H9 (cell line): Measurements from ENCODE around the gene OGFRL1. TPM values are rescaled to one million over a fixed set of nuclear protein-coding genes. Genes with fewer than 3 reads are reported as not detected.

Experiments
- DNase-seq: peaks from one replicate; pipeline ENCODE4 v3.0.0-alpha.2; 2017
- H2AFZ ChIP-seq: one replicate; pipeline ENCODE4 v1.6.1; 2013; ENCODE audit warnings: mild to moderate bottlenecking, low read length, control low read depth, moderate library complexity
- H2AK5ac ChIP-seq: 2 replicates; pipeline ENCODE4 v1.6.1; 2013; ENCODE audit warnings: low read length, control low read depth, mixed read lengths; ENCODE audit not compliant: insufficient read length
- H2BK120ac ChIP-seq: one replicate; pipeline ENCODE4 v1.6.1; 2013; ENCODE audit warnings: low read depth, mild to moderate bottlenecking, low read length, control low read depth, inconsistent platforms; ENCODE audit not compliant: poor library complexity, severe bottlenecking
- H2BK12ac ChIP-seq: 2 replicates; pipeline ENCODE4 v1.6.1; 2013; ENCODE audit warnings: low read length, control low read depth, mixed read lengths, low read depth; ENCODE audit not compliant: insufficient read length
- H2BK15ac ChIP-seq: 2 replicates; pipeline ENCODE4 v1.6.1; 2013; ENCODE audit warnings: low read depth, low read length, control low read depth
- H2BK20ac ChIP-seq: one replicate; pipeline ENCODE4 v1.6.1; 2013; ENCODE audit warnings: low read depth, mild to moderate bottlenecking, low read length, control low read depth, inconsistent platforms; ENCODE audit not compliant: poor library complexity, severe bottlenecking
- H2BK5ac ChIP-seq: 2 replicates; pipeline ENCODE4 v1.6.1; 2013; ENCODE audit warnings: low read length, control low read depth, mixed read lengths; ENCODE audit not compliant: insufficient read length
- H3K14ac ChIP-seq: 2 replicates; pipeline ENCODE4 v1.6.1; 2013; ENCODE audit warnings: low read length, control low read depth; ENCODE audit not compliant: insufficient read depth
- H3K18ac ChIP-seq: 2 replicates; pipeline ENCODE4 v1.6.1; 2013; ENCODE audit warnings: low read depth, mild to moderate bottlenecking, mixed read lengths, low read length, control low read depth; ENCODE audit not compliant: insufficient read length
- H3K23ac ChIP-seq: 2 replicates; pipeline ENCODE4 v1.6.1; 2013; ENCODE audit warnings: low read length, control low read depth, mixed read lengths, low read depth; ENCODE audit not compliant: insufficient read length
- H3K23me2 ChIP-seq: 2 replicates; pipeline ENCODE4 v1.6.1; 2013; ENCODE audit warnings: low read depth, mild to moderate bottlenecking, mixed read lengths, low read length, control low read depth; ENCODE audit not compliant: insufficient read length, poor library complexity, severe bottlenecking
- H3K27ac ChIP-seq: 2 replicates; pipeline ENCODE4 v1.5.1; 2013; ENCODE audit warnings: low read length, control low read depth, mixed read lengths, low read depth; ENCODE audit not compliant: insufficient read length
- H3K27me3 ChIP-seq: 2 replicates; pipeline ENCODE4 v1.6.1; 2013; ENCODE audit warnings: low read length, control low read depth, inconsistent platforms; ENCODE audit not compliant: insufficient read depth
- H3K4ac ChIP-seq: 2 replicates; pipeline ENCODE4 v1.6.1; 2013; ENCODE audit warnings: low read depth, mild to moderate bottlenecking, control low read depth, inconsistent platforms, low read length, moderate library complexity
- H3K4me1 ChIP-seq: 2 replicates; pipeline ENCODE4 v1.6.1; 2013; ENCODE audit warnings: low read length, control low read depth, inconsistent platforms; ENCODE audit not compliant: insufficient read depth
- H3K4me2 ChIP-seq: 2 replicates; pipeline ENCODE4 v1.6.1; 2013; ENCODE audit warnings: low read length, control low read depth, mixed read lengths; ENCODE audit not compliant: insufficient read length, insufficient read depth
- H3K56ac ChIP-seq: 2 replicates; pipeline ENCODE4 v1.6.1; 2013; ENCODE audit warnings: low read depth, mild to moderate bottlenecking, mixed read lengths, low read length, control low read depth; ENCODE audit not compliant: insufficient read length
- H3K79me1 ChIP-seq: 2 replicates; pipeline ENCODE4 v1.6.1; 2013; ENCODE audit warnings: low read depth, mild to moderate bottlenecking, moderate library complexity, low read length, control low read depth, inconsistent platforms; ENCODE audit not compliant: insufficient read depth, poor library complexity, severe bottlenecking
- H3K79me2 ChIP-seq: 2 replicates; pipeline ENCODE4 v1.6.1; 2013; ENCODE audit warnings: low read length, control low read depth, inconsistent platforms; ENCODE audit not compliant: insufficient read depth
- H3K9ac ChIP-seq: 2 replicates; pipeline ENCODE4 v1.6.1; 2013; ENCODE audit warnings: low read length, control low read depth, mixed read lengths; ENCODE audit not compliant: insufficient read length; ENCODE audit errors: extremely low read depth
- H3K9me3 ChIP-seq: one replicate; pipeline ENCODE4 v1.6.1; 2013; ENCODE audit warnings: low read depth, low read length, inconsistent platforms; ENCODE audit not compliant: control insufficient read depth
- H3T11ph ChIP-seq: one replicate; pipeline ENCODE4 v1.6.1; 2013; ENCODE audit warnings: mild to moderate bottlenecking, low read length, control low read depth, inconsistent platforms
- H4K20me1 ChIP-seq: one replicate; pipeline ENCODE4 v1.6.1; 2013; ENCODE audit not compliant: control insufficient read depth, insufficient read length, insufficient read depth
- H4K5ac ChIP-seq: 2 replicates; pipeline ENCODE4 v1.6.1; 2013; ENCODE audit warnings: low read depth, mild to moderate bottlenecking, mixed read lengths, low read length, control low read depth; ENCODE audit not compliant: insufficient read length
- H4K8ac ChIP-seq: replicated peaks from 2 replicates; pipeline ENCODE4 v1.6.1; 2013; ENCODE audit warnings: low read length, control low read depth, mixed read lengths, low read depth; ENCODE audit not compliant: insufficient read length
- H4K91ac ChIP-seq: 2 replicates; pipeline ENCODE4 v1.6.1; 2013; ENCODE audit warnings: low read depth, mild to moderate bottlenecking, moderate library complexity, mixed read lengths, low read length, control low read depth; ENCODE audit not compliant: insufficient read length
- H3K27ac Mint-ChIP-seq, 3 experiments: 2 replicates in 2 of 3; 3 replicates in 1 of 3; pipeline ENCODE4 v1.8.0; 2020 to 2021; ENCODE audit warnings: mixed read lengths in 3 of 3, mild to moderate bottlenecking in 1 of 3, moderate library complexity in 1 of 3
- H3K27me3 Mint-ChIP-seq: 2 replicates; pipeline ENCODE4 v1.8.0; 2021; ENCODE audit warnings: low read depth, mild to moderate bottlenecking, moderate library complexity, mixed read lengths
- H3K36me3 Mint-ChIP-seq, 3 experiments: 2 replicates in 2 of 3; 3 replicates in 1 of 3; pipeline ENCODE4 v1.8.0; 2020 to 2021; ENCODE audit warnings: low read depth in 3 of 3, mixed read lengths in 3 of 3; ENCODE audit not compliant: insufficient read depth in 1 of 3
- H3K4me1 Mint-ChIP-seq, 2 experiments: 2 replicates each; pipeline ENCODE4 v1.8.0; 2020; ENCODE audit warnings: mixed read lengths in 2 of 2
- H3K4me3 Mint-ChIP-seq, 2 experiments: 2 replicates in 1 of 2; 3 replicates in 1 of 2; pipeline ENCODE4 v1.8.0; 2020 to 2021; ENCODE audit warnings: mild to moderate bottlenecking in 2 of 2, mixed read lengths in 2 of 2, moderate library complexity in 1 of 2
- H3K9me3 Mint-ChIP-seq, 2 experiments: 2 replicates in 1 of 2; 3 replicates in 1 of 2; pipeline ENCODE4 v1.8.0; 2020; ENCODE audit warnings: mild to moderate bottlenecking in 2 of 2, mixed read lengths in 2 of 2, moderate library complexity in 1 of 2
- WGBS: extraction: QIAGEN DNeasy Blood & Tissue Kit; methylation state at CpG from one replicate; pipeline ENCODE4 v1.1.7; 2013; ENCODE audit warnings: missing lambda C conversion rate, low lambda C conversion rate, mixed read lengths; ENCODE audit not compliant: insufficient read length; ENCODE audit errors: extremely low coverage; 5-methylcytosine and 5-hydroxymethylcytosine counted together
- total RNA-seq: library from RNA; stranded (reverse); gene quantifications from 2 replicates; pipeline ENCODE4 v1.2.1, GENCODE V29; 2021
- TF ChIP-seq, protein P1 (sequence below): fragments of 200-600 bp; sonication (generic); conservative IDR thresholded peaks from 3 replicates; pipeline ENCODE4 v1.8.0; 2021; ENCODE audit warnings: antibody characterized with exemption, mild to moderate bottlenecking

The OGFRL1 gene
- total RNA-seq, 1 experiment from 2014 or later, result 2.8 TPM

DNA sequence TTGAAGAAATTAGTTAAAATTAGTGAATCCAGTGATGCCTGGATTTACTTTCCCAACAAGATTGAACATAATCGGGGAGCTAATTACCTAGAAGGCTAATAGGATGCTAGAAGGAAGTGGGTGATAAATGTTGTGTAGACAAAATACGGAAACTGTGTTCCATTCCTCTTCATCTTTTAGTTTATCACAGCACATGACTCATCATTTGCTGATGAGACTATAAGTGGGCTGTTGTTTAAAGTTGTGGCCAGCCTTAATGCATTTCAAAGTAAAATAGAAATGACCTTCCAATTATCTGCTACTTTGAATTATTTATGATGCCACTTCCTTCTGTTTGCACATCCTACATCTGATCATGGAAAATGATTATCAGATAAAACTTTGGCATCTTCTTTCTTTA is 43.4 kb downstream of the OGFRL1 start:
- no peak overlapping the region for H3K18ac ChIP-seq
- H3K4ac ChIP-seq, result no peak overlapping the region
- no peak overlapping the region for H4K8ac ChIP-seq
- H3K4me2 ChIP-seq, result no peak overlapping the region
- no peak overlapping the region for H2BK20ac ChIP-seq
- no peak overlapping the region for H2BK12ac ChIP-seq
- no peak overlapping the region for H3K27ac ChIP-seq
- WGBS, result no CpG with 5 or more reads among the region's 2 CpGs
- H3K79me1 ChIP-seq, result no peaks in the 10 kb centered on the region
- no peak overlapping the region for H2BK15ac ChIP-seq
- no peak overlapping the region for H2AK5ac ChIP-seq
- no peaks in the 10 kb centered on the region for H3K27me3 ChIP-seq
- H3K4me1 ChIP-seq, result peaks cover 5% of the 10 kb centered on the region; the same call in 1 of the 2 replicates
- H3K27ac Mint-ChIP-seq, result no peak overlapping the region
- no peak overlapping the region for H3K9ac ChIP-seq
- H3K9me3 Mint-ChIP-seq, result peaks cover 12 to 13% of the 10 kb centered on the region in 2 experiments
- no peaks in the 10 kb centered on the region for H3K9me3 ChIP-seq
- no peaks in the 10 kb centered on the region for H3K79me2 ChIP-seq
- H3K23ac ChIP-seq, result no peak overlapping the region
- no peak overlapping the region for H4K91ac ChIP-seq
- H3K14ac ChIP-seq, result no peak overlapping the region
- no peak overlapping the region for H2AFZ ChIP-seq
- no peaks in the 10 kb centered on the region for H3K23me2 ChIP-seq
- DNase-seq, result no peak
- H3K36me3 Mint-ChIP-seq, result peaks cover 0 to 14% (median 8%) of the 10 kb centered on the region in 3 experiments; a peak in 5 of 7 replicates
- H3K56ac ChIP-seq, result no peak overlapping the region
- no peak overlapping the region for H2BK5ac ChIP-seq
- H3K27me3 Mint-ChIP-seq, result no peaks in the 10 kb centered on the region
- no peak overlapping the region for H2BK120ac ChIP-seq
- peaks cover 26 to 27% of the 10 kb centered on the region in 2 experiments for H3K4me1 Mint-ChIP-seq
- H4K20me1 ChIP-seq, result no peaks in the 10 kb centered on the region
- H3K4me3 Mint-ChIP-seq, result no peak overlapping the region
- TF ChIP-seq, protein P1, sequence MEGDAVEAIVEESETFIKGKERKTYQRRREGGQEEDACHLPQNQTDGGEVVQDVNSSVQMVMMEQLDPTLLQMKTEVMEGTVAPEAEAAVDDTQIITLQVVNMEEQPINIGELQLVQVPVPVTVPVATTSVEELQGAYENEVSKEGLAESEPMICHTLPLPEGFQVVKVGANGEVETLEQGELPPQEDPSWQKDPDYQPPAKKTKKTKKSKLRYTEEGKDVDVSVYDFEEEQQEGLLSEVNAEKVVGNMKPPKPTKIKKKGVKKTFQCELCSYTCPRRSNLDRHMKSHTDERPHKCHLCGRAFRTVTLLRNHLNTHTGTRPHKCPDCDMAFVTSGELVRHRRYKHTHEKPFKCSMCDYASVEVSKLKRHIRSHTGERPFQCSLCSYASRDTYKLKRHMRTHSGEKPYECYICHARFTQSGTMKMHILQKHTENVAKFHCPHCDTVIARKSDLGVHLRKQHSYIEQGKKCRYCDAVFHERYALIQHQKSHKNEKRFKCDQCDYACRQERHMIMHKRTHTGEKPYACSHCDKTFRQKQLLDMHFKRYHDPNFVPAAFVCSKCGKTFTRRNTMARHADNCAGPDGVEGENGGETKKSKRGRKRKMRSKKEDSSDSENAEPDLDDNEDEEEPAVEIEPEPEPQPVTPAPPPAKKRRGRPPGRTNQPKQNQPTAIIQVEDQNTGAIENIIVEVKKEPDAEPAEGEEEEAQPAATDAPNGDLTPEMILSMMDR, result no peak
- H3T11ph ChIP-seq, result no peak overlapping the region
- no peak overlapping the region for H4K5ac ChIP-seq
